Myocyte (in vitro differentiated cells): ENCODE measurements around the gene TAF7. TPM values are rescaled to one million over a fixed set of nuclear protein-coding genes. Genes with fewer than 3 reads are reported as not detected.
"Not testable (repeated sequence)": the region's sequence is repeated elsewhere in the genome, so short reads cannot be mapped to it uniquely, and the experiment has no call there.

ENCODE experiments used
- DNase-seq: peaks from one replicate; pipeline ENCODE4 v3.0.0-alpha.2; 2012; ENCODE audit warnings: low read depth
- polyA plus RNA-seq: library from polyadenylated mRNA; unstranded; fragments of >200 nt; gene quantifications from one replicate; pipeline ENCODE4 v1.2.1, GENCODE V29; 2012; ENCODE audit warnings: missing spikeins
- total RNA-seq: library from RNA; depleted of rRNA; stranded (reverse); fragments of >200 nt; gene quantifications from 2 replicates; pipeline ENCODE4 v1.2.3, GENCODE V29; 2014

TAF7 gene
- total RNA-seq, result 97.0 and 116 TPM in 2 replicates
- polyA plus RNA-seq, result 77.4 TPM

GRCh38 chr5:141320225-141321169 lies at the start of gene TAF7:
TAF7 (minus strand) TSS chr5:141320784; CDS start chr5:141320044, 740 bp downstream.
- peak; percentile 96 for DNase-seq

- no peak for DNase-seq
These were observed 45.7 kb upstream of the TAF7 start for GRCh38 chr5:141366016-141366896.

GRCh38 chr5:141363952-141364660 lies 43.5 kb upstream of the TAF7 start, which contains the start of gene PCDHGA5:
PCDHGA5 (plus strand) TSS chr5:141364162; CDS start chr5:141364331, 169 bp downstream.
- DNase-seq, result no peak

DNA sequence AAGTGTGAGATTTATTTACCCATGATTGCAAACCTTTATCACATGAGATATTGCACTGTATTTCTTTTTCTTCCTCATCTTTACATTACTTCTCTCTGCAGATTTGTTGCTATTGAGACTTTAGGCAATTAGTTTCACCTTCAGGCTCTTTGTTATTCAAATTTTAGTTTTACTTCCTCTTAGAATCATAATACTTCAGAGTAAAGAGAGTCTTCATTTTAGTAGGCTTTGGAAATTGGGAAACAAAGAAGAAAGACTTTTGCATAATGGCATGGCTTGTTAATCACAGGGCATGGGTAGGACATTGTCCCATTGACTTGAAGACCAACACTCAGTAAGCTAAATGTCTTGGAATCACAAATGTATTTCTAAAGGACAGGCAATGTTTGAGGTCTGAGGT lies 42.1 kb upstream of the TAF7 start:
- DNase-seq, result no peak

DNA sequence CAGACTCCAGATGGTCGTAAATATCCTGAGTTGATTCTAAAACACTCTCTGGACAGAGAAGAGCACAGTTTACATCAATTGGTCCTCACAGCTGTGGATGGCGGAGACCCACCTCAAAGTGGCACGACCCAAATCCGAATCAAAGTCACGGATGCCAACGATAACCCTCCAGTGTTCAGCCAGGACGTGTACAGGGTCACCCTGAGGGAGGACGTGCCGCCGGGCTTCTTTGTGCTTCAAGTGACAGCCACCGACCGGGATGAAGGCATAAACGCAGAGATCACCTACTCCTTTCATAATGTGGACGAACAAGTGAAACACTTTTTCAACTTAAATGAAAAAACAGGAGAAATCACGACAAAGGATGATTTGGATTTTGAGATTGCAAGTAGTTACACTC lies 40.1 kb upstream of the TAF7 start:
- no peak for DNase-seq

DNA sequence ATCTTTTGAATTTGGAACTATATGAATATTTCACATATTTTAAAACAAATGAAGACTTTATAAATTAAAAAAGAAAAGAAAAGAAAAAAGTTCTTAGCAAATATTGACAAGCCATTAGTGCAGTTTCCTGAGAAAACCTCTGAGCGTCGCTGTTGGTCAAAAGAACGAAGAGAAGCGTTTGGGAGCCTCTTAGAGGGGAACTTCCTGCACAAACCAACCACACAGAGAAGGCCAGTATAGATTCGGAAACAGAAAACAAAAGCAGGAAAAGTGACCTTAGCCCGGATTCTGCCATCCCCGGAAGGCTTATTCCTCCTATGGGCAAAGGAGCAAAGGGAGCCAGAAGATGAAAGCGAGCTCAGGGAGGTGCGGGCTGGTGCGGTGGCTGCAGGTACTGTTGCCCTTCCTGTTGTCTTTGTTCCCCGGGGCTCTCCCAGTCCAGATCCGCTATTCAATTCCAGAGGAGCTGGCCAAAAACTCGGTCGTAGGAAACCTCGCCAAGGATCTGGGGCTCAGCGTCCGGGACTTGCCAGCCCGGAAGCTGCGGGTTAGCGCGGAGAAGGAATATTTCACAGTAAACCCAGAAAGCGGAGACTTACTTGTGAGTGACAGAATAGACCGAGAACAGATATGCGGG lies 39.3 kb upstream of the TAF7 start, which contains the start of gene PCDHGB2:
Gene PCDHGB2 (plus strand): TSS at position 205 of the 637 bp plus-strand sequence. CDS start 142 bp downstream, at position 347.
- peak; percentile 72 for DNase-seq

DNA sequence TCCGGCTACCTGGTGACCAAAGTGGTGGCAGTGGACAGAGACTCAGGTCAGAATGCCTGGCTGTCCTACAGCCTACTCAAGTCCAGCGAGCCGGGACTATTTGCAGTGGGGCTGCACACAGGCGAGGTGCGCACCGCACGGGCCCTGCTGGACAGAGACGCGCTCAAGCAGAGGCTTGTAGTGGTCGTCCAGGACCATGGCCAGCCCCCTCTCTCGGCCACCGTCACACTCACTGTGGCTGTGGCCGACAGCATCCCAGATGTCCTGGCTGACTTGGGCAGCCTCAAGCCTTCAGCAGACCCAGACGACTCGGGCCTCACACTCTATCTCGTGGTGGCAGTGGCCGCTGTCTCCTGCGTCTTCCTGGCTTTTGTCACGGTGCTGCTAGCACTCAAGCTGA lies 36.4 kb upstream of the TAF7 start:
- no peak for DNase-seq

- no peak for DNase-seq
These were observed 35.5 kb upstream of the TAF7 start for GRCh38 chr5:141356133-141356532.

- no peak for DNase-seq
These were observed 35.1 kb upstream of the TAF7 start for GRCh38 chr5:141355641-141356040.

- no peak for DNase-seq
These were observed 34.4 kb upstream of the TAF7 start, which contains the start of gene PCDHGA4 for GRCh38 chr5:141354900-141355469. PCDHGA4 (plus strand) TSS chr5:141355021; CDS start chr5:141355108, 87 bp downstream.

GRCh38 chr5:141351591-141351990 lies 31.0 kb upstream of the TAF7 start:
- no peak for DNase-seq

GRCh38 chr5:141349917-141350619 lies 29.5 kb upstream of the TAF7 start, which contains the start of gene PCDHGB1:
PCDHGB1 (plus strand) TSS chr5:141350099; CDS start chr5:141350261, 162 bp downstream.
- peak; percentile 72 for DNase-seq

DNA sequence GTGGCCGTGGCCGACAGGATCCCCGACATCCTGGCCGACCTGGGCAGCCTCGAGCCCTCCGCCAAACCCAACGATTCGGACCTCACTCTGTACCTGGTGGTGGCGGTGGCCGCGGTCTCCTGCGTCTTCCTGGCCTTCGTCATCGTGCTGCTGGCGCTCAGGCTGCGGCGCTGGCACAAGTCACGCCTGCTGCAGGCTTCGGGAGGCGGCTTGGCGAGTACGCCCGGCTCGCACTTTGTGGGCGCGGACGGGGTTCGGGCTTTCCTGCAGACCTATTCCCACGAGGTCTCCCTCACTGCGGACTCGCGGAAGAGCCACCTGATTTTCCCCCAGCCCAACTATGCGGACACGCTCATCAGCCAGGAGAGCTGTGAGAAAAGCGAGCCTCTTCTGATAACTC lies 25.4 kb upstream of the TAF7 start:
- DNase-seq, result not testable (repeated sequence)

DNA sequence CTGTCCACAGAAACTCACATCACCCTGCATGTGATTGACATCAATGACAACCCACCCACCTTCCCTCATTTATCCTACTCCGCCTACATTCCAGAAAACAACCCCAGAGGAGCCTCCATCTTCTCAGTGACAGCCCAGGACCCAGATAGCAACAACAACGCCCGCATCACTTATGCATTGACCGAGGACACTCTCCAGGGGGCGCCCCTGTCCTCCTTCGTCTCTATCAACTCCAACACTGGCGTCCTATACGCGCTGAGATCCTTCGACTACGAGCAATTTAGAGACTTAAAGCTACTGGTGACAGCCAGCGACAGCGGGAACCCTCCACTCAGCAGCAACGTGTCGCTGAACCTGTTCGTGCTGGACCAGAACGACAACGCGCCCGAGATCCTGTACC lies 24.7 kb upstream of the TAF7 start:
- no peak for DNase-seq

DNA sequence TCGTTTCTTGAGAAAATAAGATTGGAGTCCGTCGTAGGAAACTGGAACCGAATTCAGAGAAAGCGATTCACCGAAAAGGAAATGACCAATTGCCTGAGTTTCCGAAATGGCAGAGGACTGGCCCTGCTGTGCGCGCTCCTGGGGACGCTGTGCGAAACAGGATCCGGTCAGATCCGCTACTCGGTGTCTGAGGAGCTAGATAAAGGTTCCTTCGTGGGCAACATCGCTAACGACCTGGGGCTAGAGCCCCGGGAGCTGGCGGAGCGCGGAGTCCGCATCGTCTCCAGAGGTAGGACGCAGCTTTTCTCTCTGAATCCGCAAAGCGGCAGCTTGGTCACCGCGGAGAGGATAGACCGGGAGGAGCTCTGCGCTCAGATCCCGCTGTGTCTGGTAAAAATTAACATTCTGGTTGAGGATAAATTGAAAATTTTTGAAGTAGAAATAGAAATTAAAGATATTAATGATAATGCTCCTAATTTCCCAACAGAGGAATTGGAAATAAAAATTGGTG lies 23.4 kb upstream of the TAF7 start:
- no peak for DNase-seq

DNA sequence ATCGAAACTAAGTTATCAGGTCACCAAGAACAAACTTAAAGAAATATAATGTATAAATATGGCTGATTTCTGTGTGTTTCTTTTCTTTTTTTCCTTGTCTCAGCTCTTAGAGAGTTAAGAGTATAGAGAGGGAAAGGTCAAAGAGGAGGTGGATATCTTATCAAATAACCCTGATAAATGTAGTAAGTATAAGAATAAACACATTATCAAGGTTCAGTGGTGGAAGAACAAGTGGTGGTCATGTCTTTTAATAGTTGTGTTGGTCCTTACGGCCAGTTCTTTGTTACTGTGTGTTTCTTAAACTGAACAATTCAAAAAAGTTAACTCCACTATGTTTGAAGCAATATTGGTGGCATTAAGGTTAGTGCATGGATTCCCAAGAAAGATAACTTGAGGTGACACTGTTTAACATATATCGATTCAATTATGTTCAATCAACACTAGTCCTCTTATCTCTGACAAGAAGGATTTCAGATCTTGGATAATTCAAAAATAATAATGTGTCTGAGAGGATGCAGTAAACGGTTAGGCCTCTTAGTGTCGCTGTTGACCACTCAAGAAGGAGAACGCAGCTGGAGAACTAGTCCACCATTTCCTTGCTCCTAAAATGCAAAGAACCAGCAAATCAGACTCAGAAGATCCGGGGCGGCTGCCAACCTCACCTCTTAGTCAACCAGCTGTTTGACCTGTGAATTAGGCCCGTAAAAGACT lies 22.8 kb upstream of the TAF7 start, which contains the start of gene PCDHGA3:
Gene PCDHGA3 (plus strand): TSS at position 588 of the 711 bp plus-strand sequence. CDS start 205 bp downstream, outside the sequence.
- DNase-seq, result no peak

DNA sequence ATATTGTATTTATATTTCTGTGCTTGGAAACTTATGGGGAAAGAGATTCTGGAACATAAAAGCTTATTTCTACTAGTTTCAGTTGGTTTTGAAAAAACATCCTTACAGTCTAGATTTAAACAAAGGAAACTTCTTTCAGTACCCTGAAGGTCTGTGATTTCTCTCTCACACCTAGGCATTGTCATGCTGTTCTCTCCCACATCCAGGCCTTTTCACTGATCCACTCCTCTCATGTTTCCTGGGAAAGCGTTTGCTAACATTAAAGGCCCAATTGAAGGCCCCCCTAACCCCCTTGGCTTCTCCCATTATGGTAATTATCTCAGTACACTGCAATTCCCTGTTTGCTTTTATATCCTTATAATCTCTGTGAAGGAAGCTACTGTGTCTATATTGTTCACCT lies 22.2 kb upstream of the TAF7 start:
- DNase-seq, result no peak

- not testable (repeated sequence) for DNase-seq
These were observed 20.3 kb upstream of the TAF7 start for GRCh38 chr5:141340781-141341354.
